ENCODE results near the gene RIPK3.

Gene RIPK3

DNA sequence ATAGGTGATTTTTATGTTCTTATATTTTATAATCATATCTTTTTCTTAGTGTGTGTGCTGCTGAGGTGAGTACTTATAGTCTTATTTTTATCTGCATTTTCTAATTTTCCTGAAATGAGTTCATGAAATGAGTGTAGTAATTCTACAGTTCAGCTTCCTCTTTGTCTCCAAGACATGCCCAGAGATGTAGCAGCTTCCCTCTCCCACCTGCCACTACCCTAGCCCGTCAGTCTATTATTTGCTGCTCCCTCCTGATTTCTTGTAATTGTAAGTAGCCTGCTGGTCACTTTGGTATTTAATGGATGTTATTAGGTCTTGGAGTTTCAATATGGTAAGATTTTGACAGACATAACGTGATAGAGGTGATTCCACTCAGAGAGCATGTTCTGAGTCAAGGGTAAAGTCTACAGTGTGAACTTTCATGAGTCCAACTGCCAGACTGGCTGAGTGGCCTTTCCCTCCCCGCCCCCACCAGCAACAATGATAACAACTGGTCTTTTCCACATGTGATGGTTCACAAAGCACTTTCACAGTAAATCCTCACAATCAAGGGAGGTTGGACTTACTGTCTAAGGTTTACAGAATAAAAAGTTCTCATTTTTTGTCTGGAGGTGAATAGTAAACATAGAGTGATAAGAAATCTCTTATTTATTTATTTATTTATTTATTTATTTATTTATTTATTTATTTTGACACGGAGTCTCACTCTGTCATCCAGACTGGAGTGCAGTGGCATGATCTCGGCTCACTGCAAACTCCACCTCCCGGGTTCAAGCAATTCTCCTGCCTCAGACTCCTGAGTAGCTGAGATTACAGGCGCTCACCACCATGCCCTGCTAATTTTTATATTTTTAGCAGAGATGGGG lies 4.2 kb upstream of the RIPK3 start:
- DNase-seq: no peak

DNA sequence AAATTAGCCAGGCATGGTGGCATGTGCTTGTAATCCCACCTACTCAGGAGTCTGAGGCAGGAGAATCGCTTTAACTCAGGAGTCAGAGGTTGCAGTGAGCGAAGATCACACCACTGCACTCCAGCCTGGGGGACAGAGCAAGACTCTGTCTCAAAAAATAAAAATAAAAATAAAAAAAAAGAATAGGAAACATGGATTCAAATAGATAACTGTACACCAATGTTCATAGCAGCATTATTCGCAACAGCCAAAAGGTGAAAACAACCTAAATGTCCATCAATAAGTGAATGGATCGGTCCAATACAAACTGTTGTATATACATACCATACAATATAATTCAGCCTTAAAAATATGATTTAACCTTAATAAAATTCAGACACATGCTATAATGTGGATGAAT lies 3.1 kb upstream of the RIPK3 start:
- no peak for DNase-seq

DNA sequence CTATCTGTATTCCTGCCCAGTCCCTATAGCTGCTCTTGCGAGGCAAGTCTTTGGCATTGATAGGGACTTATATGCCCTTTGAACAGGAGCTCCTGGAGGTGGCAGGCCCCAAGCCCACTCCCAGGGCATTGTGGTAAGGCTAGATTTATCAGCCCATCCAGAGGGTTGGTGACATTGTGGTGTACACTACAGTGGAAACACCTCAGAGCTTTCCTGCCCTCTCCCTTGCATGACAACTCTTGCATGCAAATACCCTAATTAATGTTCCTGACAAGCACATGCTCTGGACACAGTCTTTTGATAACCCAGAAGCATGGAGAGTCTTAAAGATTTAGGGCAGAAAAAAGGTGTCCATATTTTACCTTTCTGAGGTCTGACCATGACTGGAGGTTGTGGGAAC lies 815 bp upstream of the RIPK3 start:
- DNase-seq: no peak

DNA sequence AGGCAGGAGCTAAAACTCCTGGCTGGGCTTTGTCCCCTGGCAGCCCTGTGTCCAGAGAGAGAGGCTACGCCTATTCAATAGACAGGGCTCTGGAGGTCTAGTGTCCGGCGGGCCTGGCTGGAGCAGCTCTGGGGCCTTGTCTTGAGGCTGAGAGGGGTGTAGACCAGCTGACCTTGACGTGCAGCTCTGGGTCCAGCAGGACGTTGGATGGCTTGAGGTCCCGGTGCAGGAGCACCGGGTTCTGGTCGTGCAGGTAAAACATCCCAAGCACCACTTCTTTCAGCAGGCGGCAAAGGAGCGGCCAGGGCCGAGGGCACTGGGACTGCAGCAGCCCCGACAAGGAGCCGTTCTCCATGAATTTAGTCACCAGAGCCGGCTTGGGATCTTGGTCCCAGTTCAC lies 948 bp downstream of the RIPK3 start:
- DNase-seq: no peak

DNA sequence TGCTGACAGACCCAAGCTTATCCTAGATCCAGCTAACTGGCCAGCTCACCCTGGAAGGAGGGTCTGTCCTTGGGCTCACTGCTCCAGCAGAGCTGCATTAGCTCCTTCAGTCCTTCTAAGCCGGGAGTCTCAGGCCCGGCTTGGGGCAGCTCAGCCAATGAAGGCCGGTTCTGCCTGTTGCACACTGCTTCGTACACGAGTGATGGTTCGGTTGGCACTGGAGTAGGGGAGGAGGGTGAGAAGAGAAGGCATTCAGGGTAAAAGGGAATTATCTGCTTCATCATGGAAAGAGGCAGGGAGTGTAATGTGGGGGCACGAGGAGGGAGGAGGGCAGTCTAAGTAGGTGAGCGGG lies 2.0 kb downstream of the RIPK3 start:
- no peak for DNase-seq

DNA sequence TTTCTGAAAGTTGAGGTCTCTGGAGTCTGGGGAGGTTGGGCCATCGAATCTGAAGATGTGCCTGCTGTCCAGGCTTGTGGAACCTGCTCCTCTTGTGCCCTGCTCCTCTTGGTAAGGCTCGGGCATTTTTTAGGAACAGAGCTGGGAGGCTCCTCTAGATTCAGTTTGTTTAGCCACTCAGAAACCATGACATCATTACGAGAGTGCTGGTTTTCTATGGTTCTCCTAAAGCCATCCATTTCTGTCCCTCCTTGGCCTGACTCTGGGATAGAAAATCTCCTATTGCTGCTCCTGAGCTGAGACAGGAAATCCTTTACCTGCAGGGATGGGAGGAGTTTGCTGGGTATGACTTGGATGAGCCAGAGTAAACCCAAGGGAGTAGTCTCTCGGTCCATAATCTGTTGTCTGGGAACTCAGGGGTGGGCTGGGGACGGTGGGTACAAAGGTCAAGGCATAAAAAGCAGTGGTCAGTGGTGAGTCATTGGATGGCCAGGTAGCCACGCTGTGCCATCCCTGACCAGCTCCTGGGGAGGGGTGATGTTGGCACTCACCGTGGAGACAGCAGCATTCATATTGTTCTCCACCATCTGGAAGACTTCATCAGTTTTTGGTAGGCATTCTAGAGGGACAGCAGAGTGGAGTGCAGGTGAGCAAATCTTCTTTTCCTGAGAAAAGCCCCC lies 2.5 kb downstream of the RIPK3 start:
- DNase-seq: no peak

DNA sequence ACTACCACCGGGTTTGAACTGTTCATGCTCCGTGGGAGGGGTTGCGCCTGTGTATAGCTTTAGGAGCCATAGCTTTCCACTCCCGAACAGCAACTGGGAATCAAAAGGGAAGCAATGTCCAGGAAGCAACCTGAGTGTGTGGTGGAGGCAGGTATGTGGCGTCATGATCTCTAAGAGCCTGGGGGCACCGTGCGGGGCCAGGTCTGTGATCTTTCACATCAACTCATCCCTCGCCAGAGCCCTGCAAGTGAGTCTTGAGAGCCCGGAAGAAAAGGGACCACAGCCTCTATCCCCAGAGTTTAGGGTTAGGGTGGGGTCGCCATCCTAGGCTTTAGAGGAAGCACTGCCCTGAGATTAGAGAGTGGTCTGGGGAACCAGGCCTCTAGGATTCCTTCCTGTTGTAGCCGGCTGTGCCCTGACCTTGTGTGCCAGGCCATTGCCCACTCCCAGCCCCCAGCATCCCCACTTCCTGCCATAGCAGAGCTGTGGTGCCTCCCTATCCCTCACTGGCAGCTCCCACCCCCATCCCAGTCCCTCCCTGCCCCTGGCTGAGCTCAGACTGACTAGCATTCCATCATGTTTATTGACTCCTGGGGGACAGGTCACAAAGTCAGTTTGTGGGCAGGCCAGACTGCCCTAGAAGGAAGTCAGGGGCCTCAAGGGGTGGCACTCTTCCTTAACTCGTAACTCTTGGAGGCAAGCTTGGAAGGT lies 4.2 kb downstream of the RIPK3 start:
- DNase-seq: no peak

DNA sequence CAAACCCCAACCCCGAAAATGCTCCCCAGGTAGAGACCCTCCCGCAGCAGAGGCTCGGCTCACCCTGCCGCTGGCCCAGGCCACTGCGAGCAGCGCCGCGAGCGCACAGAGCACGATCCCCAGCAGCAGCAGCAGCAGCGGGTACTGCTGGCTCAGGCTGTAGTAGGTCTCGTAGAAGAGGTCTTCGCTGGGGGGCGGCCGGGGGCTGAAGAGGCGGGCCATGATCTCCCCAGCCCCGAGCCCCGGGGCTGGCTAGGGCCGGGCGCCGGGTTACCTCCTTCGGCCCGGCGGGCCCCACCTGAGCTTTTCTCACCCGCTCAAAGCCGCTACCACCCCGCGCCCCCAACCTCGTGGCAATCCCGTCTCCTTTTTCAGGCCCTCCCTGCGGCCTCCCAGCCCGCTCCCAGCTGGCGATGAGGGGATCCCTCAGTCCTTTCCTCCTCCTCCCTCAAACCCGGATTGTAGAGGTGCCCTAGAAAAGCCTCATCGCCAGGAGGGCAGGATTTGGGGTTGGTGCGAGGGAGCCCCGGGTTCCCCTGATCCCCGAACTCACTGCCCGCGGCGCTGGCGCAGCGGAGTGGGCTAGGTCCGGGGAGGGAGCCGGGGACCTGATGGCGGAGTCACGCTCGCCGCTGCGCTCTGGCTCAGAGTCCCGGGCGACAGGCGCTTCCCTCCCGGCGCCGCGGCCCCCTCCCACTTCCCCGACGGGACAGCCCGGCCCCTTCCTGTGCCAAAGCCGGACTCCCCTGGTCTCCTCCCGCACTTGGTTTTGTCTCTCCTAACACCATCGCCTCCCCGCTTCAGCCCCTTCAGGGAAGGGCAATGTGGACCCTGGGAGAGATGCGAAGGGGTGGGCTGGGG lies 5.1 kb downstream of the RIPK3 start, which contains the start of gene ADCY4:
Gene ADCY4 (minus strand): TSS at position 641 of the 861 bp plus-strand sequence. CDS start 419 bp downstream, at position 222.
- DNase-seq: peak; percentile 21

DNA sequence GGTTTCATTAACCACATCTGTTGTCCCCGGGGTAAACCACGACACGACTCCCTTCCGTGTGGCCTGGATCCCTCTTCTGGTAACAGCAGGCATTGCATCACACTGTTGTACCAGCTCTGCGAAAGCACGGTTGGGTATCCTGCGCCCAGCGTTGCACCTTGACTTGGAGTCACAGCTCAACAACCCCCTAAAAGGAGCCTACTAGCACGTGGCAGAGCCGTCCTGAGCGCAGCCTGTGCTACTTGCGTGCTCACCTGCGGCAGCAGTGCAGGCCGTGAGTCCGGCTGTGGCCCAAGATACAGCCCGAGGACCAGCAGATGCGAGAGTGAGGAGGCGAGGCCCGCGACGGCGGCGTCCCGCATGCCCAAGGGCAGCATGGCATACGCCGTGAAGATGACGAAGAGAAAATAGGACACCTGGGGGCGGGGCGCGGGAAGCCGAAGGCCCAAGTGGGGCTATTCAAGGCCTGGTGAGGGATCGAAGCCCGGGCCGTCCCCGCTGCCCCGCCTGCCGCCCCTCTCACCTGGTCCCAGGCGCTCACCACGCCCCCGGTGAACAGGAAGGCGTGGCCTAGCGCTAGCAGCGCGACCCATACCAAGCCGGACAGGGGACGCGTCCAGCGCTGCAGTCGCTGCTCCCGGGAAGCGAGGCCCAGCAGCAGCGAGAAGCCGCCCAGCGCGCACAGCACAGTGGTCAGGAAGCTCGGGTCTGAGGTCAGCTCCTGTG lies 7.4 kb downstream of the RIPK3 start:
- DNase-seq: peak; percentile 86

DNA sequence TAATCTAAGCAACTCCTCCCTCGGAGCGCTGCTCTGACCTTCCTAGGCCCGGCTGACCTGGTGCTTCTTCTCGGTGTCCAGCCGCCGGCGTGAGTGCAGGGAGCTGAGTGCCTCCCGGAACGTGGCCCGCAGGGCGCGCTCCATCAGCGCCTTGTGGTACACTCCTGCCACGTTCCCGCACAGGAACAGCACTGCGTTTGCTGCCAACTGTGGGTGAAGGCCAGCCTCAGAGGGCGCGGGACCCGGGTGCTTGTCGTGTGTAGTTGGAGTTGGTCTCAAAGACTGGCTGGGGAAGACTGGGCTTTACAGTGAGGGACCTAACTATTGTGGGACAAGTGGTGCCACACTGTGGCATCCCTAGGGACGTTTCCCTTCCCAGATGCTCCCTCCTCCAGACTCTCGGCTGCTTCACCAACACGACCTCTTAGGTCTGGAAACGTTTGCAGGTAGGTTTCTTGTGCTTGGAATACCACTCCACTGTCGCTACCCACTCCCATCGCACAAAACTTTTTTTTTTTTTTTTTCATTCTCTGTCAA lies 8.0 kb downstream of the RIPK3 start:
- DNase-seq: no peak

DNA sequence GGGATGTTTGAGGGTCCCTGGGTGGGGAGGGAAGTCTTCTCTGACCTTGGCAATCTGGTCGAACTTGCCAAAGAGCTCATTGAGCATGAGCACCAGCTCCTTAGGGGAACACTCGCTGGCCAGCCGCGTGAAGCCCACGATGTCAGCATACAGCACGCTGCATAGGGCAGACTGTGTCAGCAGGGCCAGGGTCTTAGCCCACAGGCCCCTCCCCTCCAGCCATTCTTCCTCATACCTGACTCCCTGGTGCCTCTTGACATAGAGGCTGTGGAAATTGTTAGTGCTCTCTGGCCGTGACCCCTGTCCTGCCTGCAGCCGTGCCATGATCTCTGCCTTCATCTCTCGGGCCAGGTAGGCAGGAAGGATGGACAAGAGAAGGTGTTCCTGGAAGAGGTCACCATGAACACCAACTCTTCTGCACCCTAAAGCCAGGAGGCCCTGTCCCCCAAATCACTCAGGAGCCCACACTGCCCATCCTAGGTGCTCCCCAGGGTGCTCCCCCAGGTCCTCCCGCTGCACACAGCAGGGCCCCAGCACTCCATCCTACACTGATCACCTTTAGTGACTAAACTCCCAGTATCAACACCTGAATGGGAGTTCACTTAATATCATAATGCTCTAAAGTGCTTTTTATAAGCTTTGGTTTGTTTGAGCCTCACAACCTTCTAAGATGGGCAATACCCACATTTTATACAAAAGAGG lies 8.7 kb downstream of the RIPK3 start:
- DNase-seq: no peak

DNA sequence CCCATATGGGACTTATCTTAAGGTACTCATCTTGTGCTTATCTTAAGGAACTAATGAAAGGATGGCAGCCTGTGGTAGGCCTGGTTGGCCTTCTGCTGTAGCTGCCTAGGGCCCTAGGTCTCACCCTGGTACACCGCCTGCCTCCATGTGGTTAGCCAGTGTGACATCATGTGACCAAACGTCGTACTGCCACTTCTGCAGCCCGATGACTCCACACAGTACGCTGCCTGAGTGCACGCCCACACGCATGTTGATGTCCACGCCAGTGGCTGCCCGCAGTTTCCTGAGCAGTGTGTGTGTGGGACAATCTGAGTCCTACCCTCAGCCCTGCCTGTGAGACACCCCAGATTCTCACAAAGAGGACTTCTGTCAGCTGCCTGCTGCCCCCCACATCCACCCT lies 10.1 kb downstream of the RIPK3 start:
- DNase-seq: peak; percentile 69

DNA sequence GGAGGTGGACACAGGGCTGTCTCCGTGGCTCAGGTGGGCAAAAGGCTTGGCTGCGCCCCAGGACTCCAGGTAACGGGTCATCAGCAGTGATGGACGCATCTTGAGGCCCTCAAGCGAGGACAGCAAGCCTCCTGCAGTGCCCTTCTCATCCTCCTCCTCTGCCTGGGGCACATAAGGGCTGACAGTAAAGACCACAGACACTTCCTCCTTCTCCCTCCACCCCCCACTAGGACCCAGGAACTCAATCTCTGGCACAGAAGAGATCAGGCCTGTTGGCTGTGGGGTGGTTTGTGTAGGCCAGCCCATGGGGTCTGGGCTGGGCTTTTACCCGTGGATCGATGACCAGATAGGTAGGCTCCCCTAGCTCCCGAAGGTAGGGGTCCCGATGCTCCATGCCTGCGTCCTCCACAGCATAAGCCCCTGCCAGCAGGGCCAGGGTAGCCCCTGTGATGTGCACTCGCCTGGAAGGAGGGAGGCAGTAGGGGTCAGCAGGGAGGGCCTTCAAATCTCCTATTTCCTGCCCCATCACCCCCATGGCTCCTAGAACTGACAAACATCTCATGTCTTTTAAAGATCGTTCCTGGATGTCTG lies 10.6 kb downstream of the RIPK3 start:
- DNase-seq: no peak

DNA sequence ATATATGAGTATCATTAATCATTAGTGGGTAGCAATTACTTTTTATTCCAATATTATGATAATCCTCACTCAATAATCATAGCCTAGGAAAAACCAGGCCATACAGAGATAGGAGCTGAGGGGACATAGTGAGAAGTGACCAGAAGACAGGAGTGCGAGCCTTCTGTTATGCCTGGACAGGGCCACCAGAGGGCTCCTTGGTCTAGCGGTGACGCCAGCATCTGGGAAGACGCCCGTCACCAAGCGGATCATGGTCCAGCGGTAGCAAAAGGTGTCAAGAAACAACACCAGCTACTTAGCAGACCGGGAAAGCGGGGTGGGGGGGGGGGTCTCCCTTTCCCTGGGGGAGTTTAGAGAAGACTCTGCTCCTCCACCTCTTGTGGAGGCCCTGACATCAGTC lies 11.9 kb downstream of the RIPK3 start:
- DNase-seq: peak; percentile 36

DNA sequence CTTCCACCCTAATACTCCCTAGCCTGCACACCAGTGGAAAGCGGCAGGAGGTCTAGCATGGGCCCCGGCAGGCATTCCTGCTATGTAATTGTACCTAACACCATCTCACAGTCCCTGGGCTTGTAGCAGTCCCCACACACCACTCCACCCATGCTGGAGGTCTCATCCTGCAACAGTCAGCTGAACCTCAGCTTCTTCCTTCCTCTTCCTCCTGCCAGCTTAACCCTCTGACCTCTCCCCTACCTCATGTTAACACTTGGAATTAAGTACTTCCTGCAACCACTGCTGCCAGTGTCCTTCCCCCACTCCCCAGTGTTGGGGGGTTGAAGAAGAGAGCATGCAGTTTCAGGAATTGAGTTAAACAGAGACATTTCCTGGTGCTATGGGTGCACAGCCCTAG lies 12.5 kb downstream of the RIPK3 start:
- DNase-seq: no peak

DNA sequence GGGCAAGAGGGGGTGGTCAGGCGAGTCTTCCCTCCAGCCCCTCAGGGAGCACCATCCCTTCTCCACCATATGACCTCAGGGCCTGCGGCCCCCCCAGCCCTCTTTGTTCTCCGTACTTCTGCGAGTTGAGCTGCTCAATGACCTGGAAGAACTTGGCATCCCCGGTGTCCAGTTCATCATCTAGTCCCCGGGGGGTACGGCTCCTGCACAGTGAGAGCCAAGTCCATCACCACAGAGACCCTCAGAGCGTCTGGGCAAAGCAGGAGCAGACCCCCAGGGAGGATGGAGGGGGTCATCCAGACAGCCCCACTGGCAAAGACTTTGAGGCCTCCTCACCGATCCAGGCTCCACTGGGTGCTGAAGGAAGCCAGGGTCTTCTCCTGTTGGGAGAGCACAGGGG lies 13.8 kb downstream of the RIPK3 start:
- DNase-seq: no peak

DNA sequence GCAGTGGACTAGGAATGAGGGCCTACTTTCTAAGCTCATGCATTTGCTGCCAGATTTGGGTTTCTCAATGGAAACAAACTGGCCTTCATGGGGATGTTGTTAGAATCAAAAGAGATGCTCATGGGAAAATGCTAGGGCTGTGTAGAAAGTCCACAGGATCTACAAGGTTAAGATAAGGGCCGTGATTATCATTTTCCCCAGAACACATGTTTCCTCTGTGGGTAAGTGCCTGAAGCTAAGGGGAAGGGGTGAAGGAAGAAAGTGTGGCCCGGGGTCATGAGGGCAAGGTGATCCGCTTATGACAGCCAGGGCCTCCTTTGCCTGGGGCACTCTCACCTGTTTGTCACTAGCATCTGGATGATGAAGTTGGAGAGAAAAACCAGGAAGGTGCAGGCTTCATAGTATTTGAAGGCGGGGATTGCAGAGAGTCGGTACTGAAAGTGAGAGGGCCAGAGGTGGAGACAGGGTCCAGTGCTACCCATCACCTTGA lies 14.7 kb downstream of the RIPK3 start:
- no peak for DNase-seq

DNA sequence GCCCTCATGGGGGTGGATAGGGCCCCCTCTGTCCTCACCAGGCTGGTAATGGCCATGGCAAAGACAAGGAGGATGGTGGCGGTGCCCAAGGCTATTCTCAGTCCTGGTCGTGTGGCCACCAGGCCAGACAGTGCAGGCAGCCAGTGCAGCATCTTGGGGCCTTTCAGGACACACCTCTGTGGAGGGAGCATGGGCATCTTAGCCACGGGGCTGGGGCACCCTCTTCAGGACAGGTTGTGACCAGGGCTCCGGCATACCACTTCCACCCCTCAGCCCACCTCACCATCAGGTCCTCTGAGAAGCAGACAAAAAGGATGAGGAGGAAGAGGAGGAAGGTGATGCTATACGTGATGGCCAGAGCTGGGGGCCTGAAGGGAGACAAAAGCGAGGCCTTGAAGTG lies 15.8 kb downstream of the RIPK3 start:
- DNase-seq: no peak

DNA sequence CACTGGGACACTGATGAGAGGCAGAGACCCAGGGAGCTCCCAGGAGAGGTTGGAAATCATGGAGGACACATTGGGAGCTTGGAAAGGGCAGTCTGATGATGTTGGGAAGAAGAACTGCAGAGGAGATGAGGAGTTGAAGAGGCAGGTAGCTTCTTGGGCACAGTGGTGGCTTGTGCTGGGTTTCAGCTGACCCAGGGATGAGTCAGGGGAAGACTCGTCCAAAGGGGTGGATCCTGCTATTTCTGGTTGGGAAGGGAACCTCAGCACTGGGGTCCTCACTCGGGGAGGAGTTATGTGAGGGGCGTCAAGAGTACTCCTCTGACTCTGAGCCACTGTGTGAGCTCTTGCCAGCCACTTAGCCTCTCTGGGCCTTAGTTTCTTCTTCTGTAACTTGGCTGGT lies 16.4 kb downstream of the RIPK3 start:
- DNase-seq: no peak

DNA sequence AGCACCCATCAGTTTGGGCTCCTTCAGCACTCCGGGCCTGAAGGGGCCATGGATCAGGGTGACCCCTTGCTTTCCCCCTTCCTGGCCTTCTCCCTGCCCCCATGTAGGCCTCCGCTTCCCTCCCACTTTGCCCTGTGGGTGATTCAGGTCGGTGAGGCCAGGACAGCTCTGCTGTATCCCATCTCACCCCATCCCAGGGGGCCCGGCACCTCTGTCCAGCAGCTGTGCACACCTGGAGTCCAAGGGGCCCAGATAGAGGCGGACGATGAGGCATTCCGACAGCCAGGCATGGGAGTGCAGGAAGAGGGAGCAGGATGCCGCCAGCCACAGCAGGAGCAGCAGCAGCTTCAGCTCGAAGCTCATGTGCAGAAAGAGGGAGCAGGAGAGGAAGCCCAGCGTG lies 17.1 kb downstream of the RIPK3 start:
- DNase-seq: no peak
